Vagina (tissue), 2 donors: ENCODE data around the gene ITIH1.

ENCODE experiments used
- POLR2A ChIP-seq, 2 donors: fragments of 450-650 bp; IDR thresholded peaks; one replicate each; pipeline ENCODE4 v1.6.1; 2017; ENCODE audit warnings: antibody characterized with exemption in 2 of 2, mild to moderate bottlenecking in 2 of 2, moderate library complexity in 2 of 2
- POLR2AphosphoS5 ChIP-seq, 2 donors: sonication (generic); formaldehyde crosslinking; IDR thresholded peaks; one replicate each; pipeline ENCODE4 v1.9.0; 2017; ENCODE audit warnings: antibody characterized with exemption in 2 of 2, mild to moderate bottlenecking in 2 of 2, low read depth in 1 of 2; ENCODE audit not compliant: insufficient read depth in 1 of 2

DNA sequence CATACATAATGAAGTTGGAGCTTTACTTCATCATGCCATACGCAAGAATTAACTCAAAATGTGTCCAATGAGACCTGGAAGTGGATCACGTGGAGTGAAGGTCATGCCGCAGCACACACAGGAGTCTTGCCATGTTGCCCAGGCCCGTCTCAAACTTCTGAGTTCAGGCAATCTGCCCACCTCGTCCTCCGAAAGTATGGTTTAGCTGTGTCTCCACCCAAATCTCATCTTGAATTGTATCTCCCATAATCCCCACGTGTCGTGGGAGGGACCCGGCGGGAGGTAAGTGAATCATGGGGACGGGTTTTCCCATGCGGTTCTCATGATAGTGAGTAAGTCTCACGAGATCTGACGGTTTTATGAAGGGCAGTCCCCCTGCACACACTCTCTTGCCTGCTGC, 45.8 kb upstream of the ITIH1 start:
- TF ChIP-seq POLR2A (IDR thresholded peaks at IDR 0.05) (no peak), POLR2AphosphoS5 (IDR thresholded peaks at IDR 0.05; ENCODE audit: insufficient read depth in 1 of 2, low read depth in 1 of 2) (no peak)
